Upper lobe of left lung (tissue), 4 donors: ENCODE data around the gene UCN2.

ENCODE experiments used
- POLR2A ChIP-seq, 4 donors: fragments of 450-650 bp; IDR thresholded peaks; one replicate each; pipeline ENCODE4 v1.5.1; 2016 to 2017; ENCODE audit warnings: antibody characterized with exemption in 4 of 4, mild to moderate bottlenecking in 2 of 4
- TF ChIP-seq, protein P1 (sequence below), 6 experiments: fragments of 450-650 bp in 4 of 6; fragments of 200-600 bp in 2 of 6; sonication (generic) in 2 of 6; IDR thresholded peaks; one replicate each; pipeline ENCODE4 v1.5.1; 2016 to 2019; ENCODE audit warnings: antibody characterized with exemption in 6 of 6

DNA sequence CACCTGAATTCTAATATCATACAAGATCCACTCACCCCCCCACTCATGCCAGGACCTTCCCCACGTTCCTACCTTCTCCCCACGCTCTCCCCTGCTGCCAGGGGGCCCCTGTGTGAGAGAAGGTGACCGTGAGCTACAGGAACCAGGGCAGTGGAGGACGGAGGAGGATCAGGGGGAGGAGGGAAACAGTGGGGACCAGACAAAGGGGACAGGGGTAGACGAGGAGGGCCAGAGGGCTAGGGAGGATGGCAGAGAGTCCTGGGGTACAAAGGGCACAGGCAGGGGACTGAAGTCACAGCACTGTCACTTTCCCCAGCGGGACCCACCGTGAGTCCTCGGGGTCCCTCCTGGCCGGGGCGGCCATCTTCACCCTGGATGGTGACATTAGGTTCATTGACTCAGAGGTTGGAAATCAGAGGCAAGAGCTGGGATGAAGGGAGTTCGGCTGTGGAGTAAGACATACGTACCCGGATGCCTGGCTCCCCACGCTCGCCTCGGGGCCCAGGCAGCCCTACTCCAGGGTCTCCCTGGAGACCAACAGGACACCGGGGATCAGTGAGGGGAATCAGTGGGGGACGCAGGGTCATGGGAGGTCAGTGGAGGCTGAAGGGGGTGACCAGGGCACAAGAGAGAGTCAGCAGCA is 6.3 kb upstream of the UCN2 start:
- TF ChIP-seq, protein P1, sequence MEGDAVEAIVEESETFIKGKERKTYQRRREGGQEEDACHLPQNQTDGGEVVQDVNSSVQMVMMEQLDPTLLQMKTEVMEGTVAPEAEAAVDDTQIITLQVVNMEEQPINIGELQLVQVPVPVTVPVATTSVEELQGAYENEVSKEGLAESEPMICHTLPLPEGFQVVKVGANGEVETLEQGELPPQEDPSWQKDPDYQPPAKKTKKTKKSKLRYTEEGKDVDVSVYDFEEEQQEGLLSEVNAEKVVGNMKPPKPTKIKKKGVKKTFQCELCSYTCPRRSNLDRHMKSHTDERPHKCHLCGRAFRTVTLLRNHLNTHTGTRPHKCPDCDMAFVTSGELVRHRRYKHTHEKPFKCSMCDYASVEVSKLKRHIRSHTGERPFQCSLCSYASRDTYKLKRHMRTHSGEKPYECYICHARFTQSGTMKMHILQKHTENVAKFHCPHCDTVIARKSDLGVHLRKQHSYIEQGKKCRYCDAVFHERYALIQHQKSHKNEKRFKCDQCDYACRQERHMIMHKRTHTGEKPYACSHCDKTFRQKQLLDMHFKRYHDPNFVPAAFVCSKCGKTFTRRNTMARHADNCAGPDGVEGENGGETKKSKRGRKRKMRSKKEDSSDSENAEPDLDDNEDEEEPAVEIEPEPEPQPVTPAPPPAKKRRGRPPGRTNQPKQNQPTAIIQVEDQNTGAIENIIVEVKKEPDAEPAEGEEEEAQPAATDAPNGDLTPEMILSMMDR (IDR thresholded peaks at IDR 0.05): no peak
- no peak for TF ChIP-seq POLR2A (IDR thresholded peaks at IDR 0.05)
